ENCODE measurements around the gene RNF113A. TPM values are rescaled to one million over a fixed set of nuclear protein-coding genes. Genes with fewer than 3 reads are reported as not detected.

Gene RNF113A
- total and polyA plus RNA-seq, 4 donors: 6.6 to 10.1 (median 8.5) TPM

DNA sequence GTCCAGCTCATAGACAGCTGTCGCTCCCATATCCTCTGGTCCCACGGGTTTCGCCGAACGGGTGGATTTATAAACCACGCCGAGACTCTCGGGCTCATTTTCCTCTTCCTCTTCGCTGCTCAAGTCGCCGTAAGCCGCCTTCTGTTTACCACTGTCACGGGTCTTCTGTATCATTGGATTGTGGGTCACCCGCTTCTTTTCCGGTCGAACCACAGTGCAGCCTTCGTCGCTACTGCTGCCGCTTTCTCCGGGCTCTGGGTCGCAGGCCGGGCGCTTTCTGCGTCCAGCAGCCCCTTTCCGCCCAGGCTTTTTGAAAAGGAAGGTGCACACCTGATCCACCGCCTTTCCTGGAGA is 311 bp downstream of the RNF113A start:
- Histone ChIP-seq H3K4me3 (ENCODE audit: low read depth in 1 of 3, low read length in 3 of 3) (peak overlapping the region; percentile 65 to 93 (median 93)), H3K36me3 (ENCODE audit: control insufficient read depth in 4 of 4, insufficient read depth in 3 of 4, low read depth in 1 of 4, low read length in 3 of 4) (peaks cover 0 to 1% (median 0%) of the 10 kb centered on the region in 4 donors), H3K9me3 (ENCODE audit: control insufficient read depth in 4 of 4, low read length in 3 of 4) (no peaks in the 10 kb centered on the region), H3K27ac (ENCODE audit: low read depth in 1 of 2, low read length in 2 of 2) (peak overlapping the region; percentile 68 to 94), H3K4me1 (ENCODE audit: control insufficient read depth in 4 of 4, insufficient read depth in 4 of 4, low read length in 3 of 4) (peaks cover 2 to 6% (median 4%) of the 10 kb centered on the region in 4 donors), H3K27me3 (ENCODE audit: control insufficient read depth in 4 of 4, insufficient read depth in 4 of 4, low read length in 3 of 4) (no peaks in the 10 kb centered on the region), H3K9ac (ENCODE audit: low read depth in 1 of 2, low read length in 2 of 2) (peak overlapping the region; percentile 30 to 91)
- WGBS: under 1% methylated on average over 26 of the region's 26 CpGs
- no peak for DNase-seq (ENCODE audit: low spot score)
- TF ChIP-seq RXRA (IDR thresholded peaks at IDR 0.05): no peak
- no peak for TF ChIP-seq FOXA2 (IDR thresholded peaks at IDR 0.05)
- no peak for TF ChIP-seq FOXA1 (IDR thresholded peaks at IDR 0.05)
- TF ChIP-seq NR2F2 (IDR thresholded peaks at IDR 0.05): no peak
- TF ChIP-seq YY1 (IDR thresholded peaks at IDR 0.05): no peak
- no peak for TF ChIP-seq JUND (IDR thresholded peaks at IDR 0.05)
- no peak for TF ChIP-seq HNF4A (conservative IDR thresholded peaks at IDR 0.05)
- TF ChIP-seq, protein P1, sequence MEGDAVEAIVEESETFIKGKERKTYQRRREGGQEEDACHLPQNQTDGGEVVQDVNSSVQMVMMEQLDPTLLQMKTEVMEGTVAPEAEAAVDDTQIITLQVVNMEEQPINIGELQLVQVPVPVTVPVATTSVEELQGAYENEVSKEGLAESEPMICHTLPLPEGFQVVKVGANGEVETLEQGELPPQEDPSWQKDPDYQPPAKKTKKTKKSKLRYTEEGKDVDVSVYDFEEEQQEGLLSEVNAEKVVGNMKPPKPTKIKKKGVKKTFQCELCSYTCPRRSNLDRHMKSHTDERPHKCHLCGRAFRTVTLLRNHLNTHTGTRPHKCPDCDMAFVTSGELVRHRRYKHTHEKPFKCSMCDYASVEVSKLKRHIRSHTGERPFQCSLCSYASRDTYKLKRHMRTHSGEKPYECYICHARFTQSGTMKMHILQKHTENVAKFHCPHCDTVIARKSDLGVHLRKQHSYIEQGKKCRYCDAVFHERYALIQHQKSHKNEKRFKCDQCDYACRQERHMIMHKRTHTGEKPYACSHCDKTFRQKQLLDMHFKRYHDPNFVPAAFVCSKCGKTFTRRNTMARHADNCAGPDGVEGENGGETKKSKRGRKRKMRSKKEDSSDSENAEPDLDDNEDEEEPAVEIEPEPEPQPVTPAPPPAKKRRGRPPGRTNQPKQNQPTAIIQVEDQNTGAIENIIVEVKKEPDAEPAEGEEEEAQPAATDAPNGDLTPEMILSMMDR (IDR thresholded peaks at IDR 0.05; ENCODE audit: low read depth, low read length, missing input control): no peak

DNA sequence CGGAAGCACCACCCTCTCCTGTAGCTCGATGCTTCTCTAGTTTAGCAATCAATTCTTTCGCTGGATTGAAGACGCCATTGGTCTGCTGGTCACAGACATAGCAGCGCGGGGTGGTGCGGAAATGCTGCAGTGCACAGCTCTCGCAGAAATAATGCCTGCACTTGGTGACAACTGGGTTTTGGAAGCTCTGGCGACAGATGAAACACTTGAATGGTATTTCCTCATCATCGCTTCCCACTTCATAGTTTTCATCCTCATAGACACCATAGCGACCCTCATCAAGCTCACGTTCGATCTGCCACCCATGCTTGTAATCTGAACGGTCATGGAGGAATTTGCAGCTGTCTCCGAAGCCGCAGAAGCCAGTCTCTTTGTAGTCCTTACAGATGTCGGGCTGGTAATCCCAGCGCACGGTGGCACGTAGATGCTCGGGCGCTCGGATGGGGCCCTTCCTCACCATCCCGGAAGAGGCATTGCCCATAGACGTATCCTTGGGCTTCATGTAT is 854 bp downstream of the RNF113A start:
- peak; percentile 65 for TF ChIP-seq YY1 (IDR thresholded peaks at IDR 0.05)
- TF ChIP-seq GABPA (IDR thresholded peaks at IDR 0.05 in 1 of 2, conservative IDR thresholded peaks at IDR 0.05 in 1 of 2): no peak
- H3K9ac ChIP-seq (ENCODE audit: low read depth in 1 of 2, low read length in 2 of 2): peak overlapping the region; percentile 30 to 91
- H3K27ac ChIP-seq (ENCODE audit: low read depth in 1 of 2, low read length in 2 of 2): peak overlapping the region; percentile 68 to 94
- under 1% methylated on average over 25 of the region's 25 CpGs for WGBS
- H3K4me3 ChIP-seq (ENCODE audit: low read depth in 1 of 3, low read length in 3 of 3): peak overlapping the region; percentile 65 to 93 (median 93)
- DNase-seq (ENCODE audit: low spot score): no peak
- H3K27me3 ChIP-seq (ENCODE audit: control insufficient read depth in 4 of 4, insufficient read depth in 4 of 4, low read length in 3 of 4): no peaks in the 10 kb centered on the region
- no peaks in the 10 kb centered on the region for H3K36me3 ChIP-seq (ENCODE audit: control insufficient read depth in 4 of 4, insufficient read depth in 3 of 4, low read depth in 1 of 4, low read length in 3 of 4)
- no peaks in the 10 kb centered on the region for H3K9me3 ChIP-seq (ENCODE audit: control insufficient read depth in 4 of 4, low read length in 3 of 4)
- peaks cover 2 to 6% (median 4%) of the 10 kb centered on the region in 4 donors for H3K4me1 ChIP-seq (ENCODE audit: control insufficient read depth in 4 of 4, insufficient read depth in 4 of 4, low read length in 3 of 4)

DNA sequence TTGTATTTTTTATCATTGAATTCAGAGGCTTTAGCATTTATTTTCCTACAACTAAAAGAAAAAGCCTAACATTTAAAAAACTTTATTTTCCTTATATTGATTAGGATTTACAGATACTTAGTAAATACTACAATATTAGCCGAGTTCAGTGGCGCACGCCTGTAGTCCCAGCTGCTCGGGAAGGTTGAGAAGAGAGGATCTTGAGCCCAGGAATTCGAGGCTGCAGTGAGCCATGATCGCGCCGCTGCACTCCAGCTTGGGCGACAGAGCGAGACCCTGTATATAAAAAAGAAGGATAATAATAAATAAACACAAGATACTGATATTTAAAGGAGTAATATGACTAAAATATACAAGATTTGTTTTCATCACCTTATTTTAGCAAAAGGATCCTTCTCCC is 18.1 kb downstream of the RNF113A start:
- H3K9me3 ChIP-seq (ENCODE audit: control insufficient read depth in 4 of 4, low read length in 3 of 4): no peaks in the 10 kb centered on the region
- no peak for DNase-seq (ENCODE audit: low spot score)
- peak overlapping the region; percentile 8 to 53 (median 43) for H3K4me3 ChIP-seq (ENCODE audit: low read depth in 1 of 3, low read length in 3 of 3)
- WGBS: 38% methylated on average over 10 of the region's 10 CpGs
- peak overlapping the region in 1 of 2 donors; percentile 84 for H3K9ac ChIP-seq (ENCODE audit: low read depth in 1 of 2, low read length in 2 of 2)
- TF ChIP-seq, protein P2, sequence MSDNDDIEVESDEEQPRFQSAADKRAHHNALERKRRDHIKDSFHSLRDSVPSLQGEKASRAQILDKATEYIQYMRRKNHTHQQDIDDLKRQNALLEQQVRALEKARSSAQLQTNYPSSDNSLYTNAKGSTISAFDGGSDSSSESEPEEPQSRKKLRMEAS (IDR thresholded peaks at IDR 0.05): no peak
- no peak for TF ChIP-seq EGR1 (IDR thresholded peaks at IDR 0.05; ENCODE audit: low read depth in 2 of 2)
- TF ChIP-seq, protein P3, sequence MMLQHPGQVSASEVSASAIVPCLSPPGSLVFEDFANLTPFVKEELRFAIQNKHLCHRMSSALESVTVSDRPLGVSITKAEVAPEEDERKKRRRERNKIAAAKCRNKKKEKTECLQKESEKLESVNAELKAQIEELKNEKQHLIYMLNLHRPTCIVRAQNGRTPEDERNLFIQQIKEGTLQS (IDR thresholded peaks at IDR 0.05): no peak
- TF ChIP-seq, protein P4, sequence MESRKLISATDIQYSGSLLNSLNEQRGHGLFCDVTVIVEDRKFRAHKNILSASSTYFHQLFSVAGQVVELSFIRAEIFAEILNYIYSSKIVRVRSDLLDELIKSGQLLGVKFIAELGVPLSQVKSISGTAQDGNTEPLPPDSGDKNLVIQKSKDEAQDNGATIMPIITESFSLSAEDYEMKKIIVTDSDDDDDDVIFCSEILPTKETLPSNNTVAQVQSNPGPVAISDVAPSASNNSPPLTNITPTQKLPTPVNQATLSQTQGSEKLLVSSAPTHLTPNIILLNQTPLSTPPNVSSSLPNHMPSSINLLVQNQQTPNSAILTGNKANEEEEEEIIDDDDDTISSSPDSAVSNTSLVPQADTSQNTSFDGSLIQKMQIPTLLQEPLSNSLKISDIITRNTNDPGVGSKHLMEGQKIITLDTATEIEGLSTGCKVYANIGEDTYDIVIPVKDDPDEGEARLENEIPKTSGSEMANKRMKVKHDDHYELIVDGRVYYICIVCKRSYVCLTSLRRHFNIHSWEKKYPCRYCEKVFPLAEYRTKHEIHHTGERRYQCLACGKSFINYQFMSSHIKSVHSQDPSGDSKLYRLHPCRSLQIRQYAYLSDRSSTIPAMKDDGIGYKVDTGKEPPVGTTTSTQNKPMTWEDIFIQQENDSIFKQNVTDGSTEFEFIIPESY (IDR thresholded peaks at IDR 0.05): no peak
- no peak for TF ChIP-seq HNF4A (conservative IDR thresholded peaks at IDR 0.05)
- H3K27me3 ChIP-seq (ENCODE audit: control insufficient read depth in 4 of 4, insufficient read depth in 4 of 4, low read length in 3 of 4): no peaks in the 10 kb centered on the region
- no peak overlapping the region for H3K27ac ChIP-seq (ENCODE audit: low read depth in 1 of 2, low read length in 2 of 2)
- H3K4me1 ChIP-seq (ENCODE audit: control insufficient read depth in 4 of 4, insufficient read depth in 4 of 4, low read length in 3 of 4): peaks cover 0 to 7% (median 3%) of the 10 kb centered on the region in 4 donors
- peaks cover 0 to 2% (median under 1%) of the 10 kb centered on the region in 4 donors for H3K36me3 ChIP-seq (ENCODE audit: control insufficient read depth in 4 of 4, insufficient read depth in 3 of 4, low read depth in 1 of 4, low read length in 3 of 4)

Measured in liver (tissue), 9 donors.